Skeletal muscle satellite cell (primary cell): ENCODE data around the gene KNDC1.

Source experiments
- H3K27me3 ChIP-seq: 2 replicates; pipeline ENCODE4 v1.7.0; 2013; ENCODE audit warnings: low read length; ENCODE audit not compliant: control insufficient read depth, insufficient read depth
- H3K36me3 ChIP-seq: 2 replicates; pipeline ENCODE4 v1.7.0; 2013; ENCODE audit warnings: mild to moderate bottlenecking, control low read depth, low read length; ENCODE audit not compliant: insufficient read depth
- H3K4me1 ChIP-seq: 2 replicates; pipeline ENCODE4 v1.7.0; 2013; ENCODE audit warnings: low read length; ENCODE audit not compliant: control insufficient read depth, insufficient read depth
- H3K4me2 ChIP-seq: 2 replicates; pipeline ENCODE4 v1.7.0; 2013; ENCODE audit warnings: mild to moderate bottlenecking, low read length
- H3K4me3 ChIP-seq: 2 replicates; pipeline ENCODE4 v1.7.0; 2013; ENCODE audit warnings: low read length
- H3K9ac ChIP-seq: 2 replicates; pipeline ENCODE4 v1.7.0; 2013; ENCODE audit warnings: mild to moderate bottlenecking, low read depth, low read length, moderate library complexity
- H3K9me3 ChIP-seq: replicated peaks from 2 replicates; pipeline ENCODE4 v1.7.0; 2013; ENCODE audit warnings: mild to moderate bottlenecking, control low read depth, low read length

KNDC1 gene

DNA sequence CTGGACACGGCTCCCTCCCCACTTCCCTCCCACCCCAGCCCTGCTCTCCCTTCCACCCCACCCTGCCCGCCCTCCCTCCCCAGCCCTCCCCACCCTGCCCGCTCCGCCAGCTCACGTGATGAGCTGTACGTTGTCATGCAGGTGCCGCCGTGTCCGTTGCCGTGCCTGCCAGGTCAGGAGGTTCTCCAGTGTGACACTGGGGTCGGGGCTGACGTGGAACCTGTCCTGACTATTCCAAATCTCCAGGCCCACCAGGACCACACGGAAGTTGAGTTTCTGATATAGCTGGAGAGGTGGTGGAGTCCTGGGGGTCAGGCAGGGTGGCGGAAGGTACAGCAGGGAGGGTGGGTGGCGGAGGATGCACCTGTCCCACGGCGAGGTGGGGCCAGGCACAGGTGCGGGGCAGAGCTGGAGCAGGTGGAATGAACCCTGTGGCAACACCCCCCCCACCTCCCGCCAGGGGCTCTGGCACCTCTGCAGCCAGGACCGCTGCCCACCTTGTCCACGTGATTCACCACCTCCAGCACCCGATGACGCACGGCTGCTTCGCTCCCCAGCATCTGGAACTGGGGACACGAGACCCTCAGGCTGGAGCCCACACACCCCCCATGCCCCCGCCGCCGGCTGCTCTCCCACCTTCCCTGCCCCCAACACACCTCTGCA is 112.4 kb downstream of the KNDC1 start:
- Histone ChIP-seq H3K4me3 (no peak overlapping the region), H3K4me1 (no peaks in the 10 kb centered on the region), H3K9me3 (no peaks in the 10 kb centered on the region), H3K36me3 (no peaks in the 10 kb centered on the region), H3K4me2 (no peak overlapping the region), H3K27me3 (peaks cover 25% of the 10 kb centered on the region), H3K9ac (no peak overlapping the region)

DNA sequence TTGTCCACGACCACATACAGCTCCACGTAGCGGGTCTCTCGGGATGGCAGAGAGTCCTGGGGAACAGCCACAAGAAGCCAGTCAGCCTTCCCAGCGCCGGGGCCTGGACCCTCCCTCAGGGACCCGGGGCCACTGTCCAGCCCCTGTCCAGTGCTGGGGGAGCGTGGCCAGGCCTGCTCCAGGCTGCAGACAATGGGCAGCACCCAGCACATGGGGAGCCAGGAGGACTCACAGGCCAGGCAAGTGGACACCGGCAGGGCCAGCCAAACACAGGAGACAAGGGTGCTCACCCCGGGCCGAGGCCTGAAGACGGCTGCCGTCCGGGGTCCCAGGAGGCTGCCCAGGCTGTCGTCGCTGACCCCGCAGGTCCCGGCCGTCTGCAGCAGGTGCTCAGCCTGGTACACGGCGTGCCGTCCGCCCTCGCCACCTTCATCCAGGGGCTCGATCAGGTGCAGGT is 113.0 kb downstream of the KNDC1 start:
- H3K9me3 ChIP-seq = no peaks in the 10 kb centered on the region
- no peak overlapping the region for H3K9ac ChIP-seq
- no peak overlapping the region for H3K4me3 ChIP-seq
- no peaks in the 10 kb centered on the region for H3K4me1 ChIP-seq
- no peaks in the 10 kb centered on the region for H3K36me3 ChIP-seq
- H3K4me2 ChIP-seq = no peak overlapping the region
- peaks cover 25% of the 10 kb centered on the region for H3K27me3 ChIP-seq

DNA sequence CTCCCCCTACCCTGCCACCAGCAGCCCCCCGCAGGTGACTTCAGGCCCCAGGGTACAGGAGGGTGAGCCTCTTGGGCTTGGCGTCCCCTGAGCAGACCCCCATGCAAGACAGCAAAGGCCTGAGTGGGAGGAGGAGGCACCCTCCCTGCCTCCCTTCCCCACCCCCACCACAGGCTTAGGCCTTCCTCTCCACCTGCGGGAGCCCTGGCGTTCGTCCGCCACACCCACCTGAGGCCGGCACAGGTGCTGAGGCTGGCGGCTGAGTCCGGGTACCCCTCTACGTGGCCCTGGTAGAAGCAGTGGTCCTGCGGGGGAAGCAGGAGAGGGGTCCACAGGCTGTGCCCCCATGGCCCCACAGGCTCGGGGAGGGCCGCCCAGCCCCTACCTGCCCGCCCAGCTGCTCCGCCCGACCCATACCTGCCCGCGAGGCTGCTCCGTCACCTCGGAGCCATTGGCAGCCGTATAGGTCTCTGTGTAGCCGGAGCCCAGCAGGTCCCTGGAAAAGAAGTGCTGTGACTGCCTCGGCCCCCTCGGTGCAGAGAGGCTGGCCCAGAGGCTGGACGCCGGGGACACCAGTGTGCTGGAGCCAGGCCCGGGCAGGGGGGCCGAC is 113.6 kb downstream of the KNDC1 start:
- Histone ChIP-seq H3K27me3 (peaks cover 25% of the 10 kb centered on the region), H3K9me3 (no peaks in the 10 kb centered on the region), H3K4me1 (no peaks in the 10 kb centered on the region), H3K9ac (no peak overlapping the region), H3K4me3 (no peak overlapping the region), H3K36me3 (no peaks in the 10 kb centered on the region), H3K4me2 (no peak overlapping the region)

DNA sequence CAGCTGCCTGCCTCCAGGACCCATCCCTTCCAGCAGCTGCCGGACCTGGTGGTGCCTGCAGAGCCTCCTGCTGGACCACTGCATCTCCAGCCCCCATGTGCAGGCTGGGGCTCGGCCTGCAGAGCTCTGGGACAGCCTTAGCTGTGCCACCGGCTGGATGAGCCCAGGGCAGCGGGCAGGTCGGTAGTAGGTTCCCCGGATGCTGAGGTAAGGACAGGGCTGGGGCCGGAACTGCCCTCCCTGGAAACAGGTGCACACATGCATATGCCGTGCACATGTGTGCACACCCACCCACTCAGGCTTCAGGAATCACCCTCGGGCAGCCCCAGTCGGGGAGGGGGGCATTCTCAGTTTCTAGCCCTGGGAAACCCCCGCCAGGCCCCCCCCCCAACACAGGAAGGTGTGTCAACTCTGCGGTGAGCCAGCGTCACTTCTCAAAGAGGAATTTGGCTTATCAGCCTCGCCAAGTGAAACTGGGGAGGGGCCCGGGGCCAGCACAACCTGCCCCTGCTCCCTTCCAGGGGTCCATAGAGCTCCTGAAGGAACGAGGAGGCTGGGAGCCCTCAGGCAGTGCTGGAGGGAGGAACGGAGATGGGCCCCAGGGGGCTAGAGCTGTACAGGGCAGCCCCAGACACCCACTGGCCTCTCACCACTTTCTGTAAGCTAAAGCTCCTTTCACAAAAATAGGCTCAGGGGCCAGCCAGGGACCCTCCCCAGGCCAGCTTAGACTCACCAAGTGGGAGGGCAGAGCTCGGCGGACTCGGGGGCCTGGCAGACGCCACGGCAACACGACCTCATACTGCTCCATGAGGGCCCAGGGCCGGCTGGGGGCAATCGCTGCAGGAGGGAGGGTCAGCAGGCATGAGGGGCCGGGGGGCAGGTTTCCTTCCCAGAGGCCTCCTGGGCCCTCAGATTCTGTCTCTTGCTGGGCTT is 115.0 kb downstream of the KNDC1 start:
- no peak overlapping the region for H3K9ac ChIP-seq
- H3K27me3 ChIP-seq = peaks cover 25% of the 10 kb centered on the region
- H3K36me3 ChIP-seq = peaks cover 3% of the 10 kb centered on the region
- no peaks in the 10 kb centered on the region for H3K9me3 ChIP-seq
- H3K4me2 ChIP-seq = no peak overlapping the region
- H3K4me1 ChIP-seq = no peaks in the 10 kb centered on the region
- no peak overlapping the region for H3K4me3 ChIP-seq

DNA sequence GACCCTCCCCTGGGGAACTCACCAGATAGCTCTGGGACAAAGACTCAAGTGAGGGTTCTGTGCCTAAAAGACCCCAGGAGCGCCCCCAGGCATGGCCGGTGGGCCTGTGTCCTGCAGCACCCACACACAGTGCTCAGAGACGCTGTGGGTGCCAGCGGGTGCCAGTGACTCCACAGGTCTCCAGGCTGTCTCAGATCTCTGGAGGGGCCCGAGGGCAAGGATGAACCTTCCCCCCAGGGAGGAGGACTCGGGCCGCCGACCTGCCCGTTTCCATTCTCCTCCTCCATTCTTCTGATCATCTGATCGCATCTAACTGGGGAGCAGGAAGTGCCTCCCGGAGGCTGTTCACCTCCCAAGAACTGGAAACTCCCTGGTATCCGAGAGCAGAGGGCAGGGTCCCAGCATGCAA is 115.7 kb downstream of the KNDC1 start:
- Histone ChIP-seq H3K9me3 (no peaks in the 10 kb centered on the region), H3K27me3 (peaks cover 25% of the 10 kb centered on the region), H3K4me1 (no peaks in the 10 kb centered on the region), H3K36me3 (peaks cover 3% of the 10 kb centered on the region), H3K4me3 (no peak overlapping the region), H3K9ac (no peak overlapping the region), H3K4me2 (no peak overlapping the region)
